ENCODE data around the gene CLDN24. TPM values are rescaled to one million over a fixed set of nuclear protein-coding genes. Genes with fewer than 3 reads are reported as not detected.

The CLDN24 gene
- total and polyA plus RNA-seq, 8 donors = 0.25 TPM; not detected in 7

- Histone ChIP-seq H3K4me3 (no peak overlapping the region), H3K4me1 (no peaks in the 10 kb centered on the region), H3K36me3 (peaks cover 0 to 9% (median 3%) of the 10 kb centered on the region in 4 donors), H3K9me3 (no peaks in the 10 kb centered on the region), H3K27ac (no peak overlapping the region), H3K27me3 (no peaks in the 10 kb centered on the region)
- no peak for DNase-seq
- no peak for TF ChIP-seq POLR2A (IDR thresholded peaks at IDR 0.05)
- intact Hi-C loops (cut with DNase I; ENCODE audit: low total_unique reads) = no loop called here
- 72 to 85% (median 79%) methylated on average over 3 of the region's 3 CpGs for WGBS, 5 donors
Observed at GRCh38 chr4:183306811-183307210, 15.4 kb downstream of the CLDN24 start.

GRCh38 chr4:183304538-183304937, 17.7 kb downstream of the CLDN24 start:
- TF ChIP-seq POLR2AphosphoS5 (IDR thresholded peaks at IDR 0.05) (no peak), POLR2A (IDR thresholded peaks at IDR 0.05) (no peak), EP300 (IDR thresholded peaks at IDR 0.05) (no peak), CTCF (IDR thresholded peaks at IDR 0.05) (no peak)
- Histone ChIP-seq H3K4me1 (no peaks in the 10 kb centered on the region), H3K27ac (no peak overlapping the region), H3K4me3 (no peak overlapping the region), H3K36me3 (peaks cover 0 to 17% (median 4%) of the 10 kb centered on the region in 4 donors), H3K9me3 (no peaks in the 10 kb centered on the region), H3K27me3 (no peaks in the 10 kb centered on the region)
- no peak for DNase-seq
- intact Hi-C loops (cut with DNase I; ENCODE audit: low total_unique reads) = no loop called here
- WGBS, 5 donors = 86 to 98% (median 92%) methylated on average over 2 of the region's 2 CpGs

- intact Hi-C loops (cut with DNase I; ENCODE audit: low total_unique reads) = no loop called here
- Histone ChIP-seq H3K27me3 (no peaks in the 10 kb centered on the region), H3K4me3 (no peak overlapping the region), H3K27ac (no peak overlapping the region), H3K9me3 (no peaks in the 10 kb centered on the region), H3K36me3 (peaks cover 0 to 22% (median 6%) of the 10 kb centered on the region in 4 donors), H3K4me1 (no peaks in the 10 kb centered on the region)
- no peak for DNase-seq
- TF ChIP-seq POLR2AphosphoS5 (IDR thresholded peaks at IDR 0.05) (no peak), EP300 (IDR thresholded peaks at IDR 0.05) (no peak), CTCF (IDR thresholded peaks at IDR 0.05) (no peak), POLR2A (IDR thresholded peaks at IDR 0.05) (no peak)
- WGBS, 5 donors = 95 to 99% (median 97%) methylated on average over 4 of the region's 4 CpGs
Observed at GRCh38 chr4:183304067-183304466, 18.2 kb downstream of the CLDN24 start.

GRCh38 chr4:183303301-183303700, 18.9 kb downstream of the CLDN24 start:
- intact Hi-C loops (cut with DNase I; ENCODE audit: low total_unique reads) = no loop called here
- Histone ChIP-seq H3K4me1 (no peaks in the 10 kb centered on the region), H3K27ac (no peak overlapping the region), H3K36me3 (peaks cover 0 to 25% (median 9%) of the 10 kb centered on the region in 4 donors), H3K9me3 (no peaks in the 10 kb centered on the region), H3K27me3 (no peaks in the 10 kb centered on the region), H3K4me3 (no peak overlapping the region)
- no peak for DNase-seq
- 83 to 97% (median 93%) methylated on average over 4 of the region's 4 CpGs for WGBS, 5 donors
- TF ChIP-seq POLR2AphosphoS5 (IDR thresholded peaks at IDR 0.05) = no peak

- Histone ChIP-seq H3K36me3 (peaks cover 0 to 45% (median 20%) of the 10 kb centered on the region in 4 donors), H3K4me1 (no peaks in the 10 kb centered on the region), H3K4me3 (no peak overlapping the region), H3K27me3 (no peaks in the 10 kb centered on the region), H3K9me3 (no peaks in the 10 kb centered on the region), H3K27ac (no peak overlapping the region)
- DNase-seq = no peak
- intact Hi-C loops (cut with DNase I; ENCODE audit: low total_unique reads) = no loop called here
- TF ChIP-seq POLR2A (IDR thresholded peaks at IDR 0.05) = no peak
- no peak for TF ChIP-seq POLR2AphosphoS5 (IDR thresholded peaks at IDR 0.05)
- TF ChIP-seq EP300 (IDR thresholded peaks at IDR 0.05) = no peak
- no peak for TF ChIP-seq CTCF (IDR thresholded peaks at IDR 0.05)
- 80 to 88% (median 85%) methylated on average over 5 of the region's 5 CpGs for WGBS, 5 donors
Observed at GRCh38 chr4:183300655-183301054, 21.6 kb downstream of the CLDN24 start.

Measured in stomach (tissue), 9 donors.